ENCODE measurements around the gene WRAP73.

Gene WRAP73

GRCh38 chr1:3650248-3651025 is 534 bp upstream of the WRAP73 start:
- no peak for DNase-seq (ENCODE audit: low read depth in 2 of 3, low spot score in 2 of 3)

GRCh38 chr1:3646596-3646995 is 3.3 kb downstream of the WRAP73 start:
- DNase-seq (ENCODE audit: low read depth in 2 of 3, low spot score in 2 of 3) = no peak

- DNase-seq (ENCODE audit: low read depth in 2 of 3, low spot score in 2 of 3) = no peak
These were observed 4.1 kb downstream of the WRAP73 start for GRCh38 chr1:3645666-3646355.

- DNase-seq (ENCODE audit: low read depth in 2 of 3, low spot score in 2 of 3) = no peak
These were observed 4.7 kb downstream of the WRAP73 start for GRCh38 chr1:3645247-3645646.

GRCh38 chr1:3644273-3644672 is 5.6 kb downstream of the WRAP73 start:
- DNase-seq (ENCODE audit: low read depth in 2 of 3, low spot score in 2 of 3) = no peak

- no peak for DNase-seq (ENCODE audit: low read depth in 2 of 3, low spot score in 2 of 3)
These were observed 6.8 kb downstream of the WRAP73 start for GRCh38 chr1:3642919-3643675.

GRCh38 chr1:3641816-3642215 is 8.1 kb downstream of the WRAP73 start:
- no peak for DNase-seq (ENCODE audit: low read depth in 2 of 3, low spot score in 2 of 3)

- DNase-seq (ENCODE audit: low read depth in 2 of 3, low spot score in 2 of 3) = no peak
These were observed 8.7 kb downstream of the WRAP73 start for GRCh38 chr1:3641046-3641760.

GRCh38 chr1:3640121-3640837 is 9.6 kb downstream of the WRAP73 start:
- no peak for DNase-seq (ENCODE audit: low read depth in 2 of 3, low spot score in 2 of 3)

GRCh38 chr1:3639397-3639911 is 10.4 kb downstream of the WRAP73 start:
- DNase-seq (ENCODE audit: low read depth in 2 of 3, low spot score in 2 of 3) = no peak

- DNase-seq (ENCODE audit: low read depth in 2 of 3, low spot score in 2 of 3) = no peak
These were observed 11.2 kb downstream of the WRAP73 start for GRCh38 chr1:3638676-3639075.

- no peak for DNase-seq (ENCODE audit: low read depth in 2 of 3, low spot score in 2 of 3)
These were observed 11.9 kb downstream of the WRAP73 start for GRCh38 chr1:3638027-3638426.

- DNase-seq (ENCODE audit: low read depth in 2 of 3, low spot score in 2 of 3) = no peak
These were observed 13.4 kb downstream of the WRAP73 start for GRCh38 chr1:3636531-3636930.

- DNase-seq (ENCODE audit: low read depth in 2 of 3, low spot score in 2 of 3) = no peak
These were observed 13.8 kb downstream of the WRAP73 start for GRCh38 chr1:3636080-3636479.

- DNase-seq (ENCODE audit: low read depth in 2 of 3, low spot score in 2 of 3) = no peak
These were observed 15.7 kb downstream of the WRAP73 start for GRCh38 chr1:3634059-3634800.

- DNase-seq (ENCODE audit: low read depth in 2 of 3, low spot score in 2 of 3) = no peak
These were observed 16.4 kb downstream of the WRAP73 start for GRCh38 chr1:3633344-3634058.

GRCh38 chr1:3632716-3633343 is 17.1 kb downstream of the WRAP73 start:
- DNase-seq (ENCODE audit: low read depth in 2 of 3, low spot score in 2 of 3) = no peak

GRCh38 chr1:3632298-3632697 is 17.6 kb downstream of the WRAP73 start:
- no peak for DNase-seq (ENCODE audit: low read depth in 2 of 3, low spot score in 2 of 3)
